AG04450 (cell line): ENCODE results near the gene LTBR. TPM values are rescaled to one million over a fixed set of nuclear protein-coding genes. Genes with fewer than 3 reads are reported as not detected.

Source experiments
- CTCF ChIA-PET: fragments of 300-600, 350-600 bp; formaldehyde crosslinking; extraction: SDS; loops from one replicate; lab custom pipeline; 2022; ENCODE audit warnings: antibody characterized with exemption, inconsistent platforms; lab: Charles Lee
- POLR2A ChIA-PET: fragments of 350-600 bp; formaldehyde crosslinking; extraction: SDS; loops from one replicate; lab custom pipeline; 2021; ENCODE audit warnings: antibody characterized with exemption, inconsistent platforms; lab: Yijun Ruan, JAX
- DNase-seq: peaks from one replicate; pipeline ENCODE4 v3.0.0-alpha.2; 2011; ENCODE audit warnings: low read depth, low spot score
- H3K27ac ChIP-seq: one replicate; pipeline ENCODE4 v1.5.1; 2012; ENCODE audit warnings: low read depth, low read length, control low read depth
- H3K27me3 ChIP-seq: one replicate; pipeline ENCODE4 v1.6.0; 2012; ENCODE audit warnings: low read length; ENCODE audit not compliant: control insufficient read depth, insufficient read depth
- H3K4me3 ChIP-seq: 2 replicates; pipeline ENCODE4 v1.5.1; 2011; ENCODE audit warnings: mild to moderate bottlenecking, low read depth, low read length, control low read depth
- H3K9me3 ChIP-seq: 2 replicates; pipeline ENCODE4 v1.5.1; 2012; ENCODE audit warnings: low read length; ENCODE audit not compliant: control insufficient read depth, insufficient read depth
- polyA plus RNA-seq: library from polyadenylated mRNA; depleted of rRNA; stranded (reverse); fragments of >200 nt; gene quantifications from 2 replicates; pipeline ENCODE4 v1.2.3, GENCODE V29; 2011
- TF ChIP-seq, protein P1 (sequence below): IDR thresholded peaks from 2 replicates; pipeline ENCODE4 v1.5.1; 2011; ENCODE audit warnings: low read depth, low read length, control low read depth, inconsistent platforms

The LTBR gene
- polyA plus RNA-seq, 1 experiment = 32.1 TPM

DNA sequence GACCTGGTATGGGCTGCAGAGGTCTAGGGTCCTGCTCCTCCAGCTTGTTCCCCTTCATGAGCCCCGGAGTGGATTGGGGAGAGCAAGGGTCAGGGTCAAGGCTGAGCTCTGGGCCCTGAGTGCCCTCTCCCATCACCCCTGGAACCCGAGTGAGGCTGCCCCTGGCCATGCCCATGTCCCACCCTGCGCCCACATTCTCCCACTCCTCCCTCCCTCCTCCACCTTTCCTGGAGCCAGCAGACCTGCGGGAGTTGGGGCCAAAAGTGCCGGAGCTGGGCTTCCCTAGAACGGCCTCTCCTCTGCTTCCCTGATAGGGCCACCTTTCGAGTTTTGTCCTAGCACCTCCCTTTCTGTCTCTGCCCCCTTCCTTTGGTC lies 9.2 kb upstream of the LTBR start:
- DNase-seq = no peak
- Histone ChIP-seq H3K4me3 (no peak overlapping the region), H3K9me3 (no peaks in the 10 kb centered on the region), H3K27ac (no peak overlapping the region), H3K27me3 (no peaks in the 10 kb centered on the region)
- ChIA-PET CTCF (interaction anchor here (0.8 kb wide), 1 partner anchor 52 kb away, joined by 3 read pairs; no protein-coding TSS in a partner anchor), POLR2A (interaction anchor here (1.0 to 3.1 kb wide), 3 partner anchors 9 to 38 kb away, joined by 3 to 13 read pairs (median 7); partner anchors contain the start of genes LTBR and TNFRSF1A)
- TF ChIP-seq, protein P1, sequence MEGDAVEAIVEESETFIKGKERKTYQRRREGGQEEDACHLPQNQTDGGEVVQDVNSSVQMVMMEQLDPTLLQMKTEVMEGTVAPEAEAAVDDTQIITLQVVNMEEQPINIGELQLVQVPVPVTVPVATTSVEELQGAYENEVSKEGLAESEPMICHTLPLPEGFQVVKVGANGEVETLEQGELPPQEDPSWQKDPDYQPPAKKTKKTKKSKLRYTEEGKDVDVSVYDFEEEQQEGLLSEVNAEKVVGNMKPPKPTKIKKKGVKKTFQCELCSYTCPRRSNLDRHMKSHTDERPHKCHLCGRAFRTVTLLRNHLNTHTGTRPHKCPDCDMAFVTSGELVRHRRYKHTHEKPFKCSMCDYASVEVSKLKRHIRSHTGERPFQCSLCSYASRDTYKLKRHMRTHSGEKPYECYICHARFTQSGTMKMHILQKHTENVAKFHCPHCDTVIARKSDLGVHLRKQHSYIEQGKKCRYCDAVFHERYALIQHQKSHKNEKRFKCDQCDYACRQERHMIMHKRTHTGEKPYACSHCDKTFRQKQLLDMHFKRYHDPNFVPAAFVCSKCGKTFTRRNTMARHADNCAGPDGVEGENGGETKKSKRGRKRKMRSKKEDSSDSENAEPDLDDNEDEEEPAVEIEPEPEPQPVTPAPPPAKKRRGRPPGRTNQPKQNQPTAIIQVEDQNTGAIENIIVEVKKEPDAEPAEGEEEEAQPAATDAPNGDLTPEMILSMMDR = no peak

- ChIA-PET POLR2A (interaction anchor here (1.0 kb wide), 1 partner anchor 8 kb away, joined by 3 read pairs; the partner anchor contains the start of gene LTBR), CTCF (interaction anchor here (0.7 kb wide), 1 partner anchor 18 kb away, joined by 3 read pairs; no protein-coding TSS in a partner anchor)
- no peaks in the 10 kb centered on the region for H3K27me3 ChIP-seq
- no peaks in the 10 kb centered on the region for H3K9me3 ChIP-seq
- DNase-seq = no peak
- TF ChIP-seq, protein P1 = no peak
- peak within 1 kb of the TSS; percentile 68 for H3K27ac ChIP-seq
- no peak within 1 kb of the TSS for H3K4me3 ChIP-seq
Observed at GRCh38 chr12:6375269-6376078, 8.5 kb upstream of the LTBR start, which contains the start of gene SCNN1A. SCNN1A (minus strand) TSS chr12:6375563; CDS start chr12:6374783, 780 bp downstream.

GRCh38 chr12:6376079-6376869 lies 7.7 kb upstream of the LTBR start:
- POLR2A ChIA-PET = no interaction called here
- TF ChIP-seq, protein P1 = peak; percentile 57
- H3K4me3 ChIP-seq = no peak overlapping the region
- no peaks in the 10 kb centered on the region for H3K9me3 ChIP-seq
- H3K27ac ChIP-seq = peak overlapping the region; percentile 68
- H3K27me3 ChIP-seq = no peaks in the 10 kb centered on the region
- DNase-seq = no peak
- CTCF ChIA-PET = interaction anchor here (1.0 kb wide), 1 partner anchor 89 kb away, joined by 4 read pairs; no protein-coding TSS in a partner anchor

DNA sequence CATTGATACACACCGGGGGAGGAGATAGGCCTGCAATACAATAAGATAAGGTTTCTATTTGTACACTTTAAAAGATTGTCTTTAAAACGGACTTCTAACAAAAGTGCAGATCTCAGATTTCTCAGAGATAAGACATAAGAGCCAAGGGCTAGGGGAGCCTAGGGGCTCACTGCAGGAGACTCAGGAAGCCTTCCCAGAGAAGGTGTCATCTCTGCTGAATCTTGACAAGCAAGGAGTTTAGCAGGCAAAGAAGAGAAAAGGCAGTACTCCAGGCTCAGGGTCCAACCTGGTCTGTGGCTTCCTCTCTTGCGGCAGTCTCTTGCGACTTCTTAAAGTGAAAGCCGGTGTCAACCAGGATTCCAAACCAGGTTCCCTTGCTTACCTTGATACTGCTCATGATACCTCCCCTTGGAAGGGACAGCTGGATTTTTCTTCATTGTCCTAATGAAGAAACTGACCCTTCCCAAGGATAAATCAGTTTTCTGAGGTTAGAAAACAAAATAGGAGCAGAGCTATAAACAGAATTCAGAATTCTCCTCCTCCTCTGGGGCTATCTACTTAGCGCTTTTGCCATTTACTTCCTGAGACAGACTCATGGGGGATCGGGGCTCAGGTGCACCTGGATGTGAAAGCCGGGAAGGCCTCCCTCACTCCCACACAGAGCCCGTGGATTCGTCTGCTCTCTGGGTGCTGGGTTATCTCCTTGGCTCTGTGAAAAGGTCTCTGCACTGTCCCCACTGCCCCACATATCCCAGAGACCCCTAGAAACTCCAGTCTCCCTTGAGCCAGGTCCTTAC lies 6.9 kb upstream of the LTBR start:
- TF ChIP-seq, protein P1 = no peak
- no peaks in the 10 kb centered on the region for H3K27me3 ChIP-seq
- no peak for DNase-seq
- POLR2A ChIA-PET = no interaction called here
- CTCF ChIA-PET = interaction anchor here (1.0 to 1.1 kb wide), 2 partner anchors 31 to 88 kb away, joined by 3 to 4 read pairs; no protein-coding TSS in a partner anchor
- no peak overlapping the region for H3K4me3 ChIP-seq
- H3K27ac ChIP-seq = peak overlapping the region; percentile 68
- H3K9me3 ChIP-seq = no peaks in the 10 kb centered on the region
